Transverse colon (tissue), 4 donors: ENCODE measurements around the gene SFRP2. TPM values are rescaled to one million over a fixed set of nuclear protein-coding genes. Genes with fewer than 3 reads are reported as not detected.

Source experiments
- DNase-seq: peaks from one replicate; pipeline ENCODE4 v3.0.0-alpha.2; 2019
- H3K27ac ChIP-seq, 4 donors: fragments of 200-600 bp; sonication (generic); 2 replicates each; pipeline ENCODE4 v1.5.1; 2016 to 2018; ENCODE audit warnings: inconsistent platforms in 4 of 4
- H3K27me3 ChIP-seq: fragments of 200-600 bp; sonication (generic); 2 replicates; pipeline ENCODE4 v1.5.1; 2017; ENCODE audit warnings: inconsistent platforms
- H3K36me3 ChIP-seq, 4 donors: fragments of 200-600 bp; sonication (generic); 2 replicates each; pipeline ENCODE4 v1.5.1; 2017 to 2019; ENCODE audit warnings: inconsistent platforms in 4 of 4
- H3K4me1 ChIP-seq, 4 donors: fragments of 200-600 bp; sonication (generic); 2 replicates each; pipeline ENCODE4 v1.5.1; 2017 to 2020; ENCODE audit warnings: inconsistent platforms in 4 of 4
- H3K4me3 ChIP-seq, 4 donors: fragments of 200-600 bp; sonication (generic); 1 replicate in 1 of 4; 2 replicates in 3 of 4; pipeline versions ENCODE4 v1.5.1 to v1.6.1; 2017 to 2019; ENCODE audit warnings: inconsistent platforms in 4 of 4
- H3K9me3 ChIP-seq, 2 donors: fragments of 200-600 bp; sonication (generic); 2 replicates each; pipeline ENCODE4 v1.5.1; 2017 to 2019; ENCODE audit warnings: inconsistent platforms in 2 of 2
- EP300 ChIP-seq: sonication (generic); formaldehyde crosslinking; IDR thresholded peaks from one replicate; pipeline ENCODE4 v1.6.1; 2017; ENCODE audit warnings: antibody characterized with exemption, low read depth
- POLR2A ChIP-seq: fragments of 450-650 bp; IDR thresholded peaks from one replicate; pipeline ENCODE4 v1.6.1; 2016; ENCODE audit warnings: antibody characterized with exemption, mild to moderate bottlenecking, moderate library complexity
- POLR2AphosphoS5 ChIP-seq, 3 donors: sonication (generic); formaldehyde crosslinking; IDR thresholded peaks; one replicate each; pipeline ENCODE4 v1.6.1; 2016; ENCODE audit warnings: antibody characterized with exemption in 3 of 3
- WGBS, 2 donors: methylation state at CpG; one replicate each; pipeline ENCODE4 v1.1.5; 2018; ENCODE audit warnings: low coverage in 1 of 2; 5-methylcytosine and 5-hydroxymethylcytosine counted together
- in situ Hi-C, 4 donors: fragments of 200-750 bp; cut with MboI; loops; one replicate each; pipeline versions ENCODE4 v1.15.0 to v1.15.1; 2017; ENCODE audit warnings: low sequenced_read_pairs in 3 of 4, low pct_ligation_motif_present in 1 of 4, low pct_unique_long_range_greater_than_20kb in 1 of 4
- intact Hi-C: fragments of 100-400 bp; cut with DNase I; formaldehyde crosslinking; loops from one replicate; pipeline ENCODE4 v1.15.1; 2023; ENCODE audit warnings: low total_unique reads
- total RNA-seq, 4 donors: library from RNA; depleted of rRNA; stranded (reverse); fragments of >200 nt; gene quantifications; one replicate each; pipeline ENCODE4 v1.1.0, GENCODE V29; 2016
- TF ChIP-seq, protein P1 (sequence below), 5 experiments: fragments of 200-600 bp in 3 of 5; fragments of 450-650 bp in 2 of 5; sonication (generic) in 3 of 5; IDR thresholded peaks; 1 replicate in 2 of 5; 2 replicates in 3 of 5; pipeline ENCODE4 v1.5.1; 2016 to 2017; ENCODE audit warnings: antibody characterized with exemption in 5 of 5, inconsistent platforms in 3 of 5, mild to moderate bottlenecking in 2 of 5, moderate library complexity in 1 of 5

The SFRP2 gene
- total RNA-seq, 4 donors from 2014 or later = 6.4 to 61.7 (median 15.6) TPM

DNA sequence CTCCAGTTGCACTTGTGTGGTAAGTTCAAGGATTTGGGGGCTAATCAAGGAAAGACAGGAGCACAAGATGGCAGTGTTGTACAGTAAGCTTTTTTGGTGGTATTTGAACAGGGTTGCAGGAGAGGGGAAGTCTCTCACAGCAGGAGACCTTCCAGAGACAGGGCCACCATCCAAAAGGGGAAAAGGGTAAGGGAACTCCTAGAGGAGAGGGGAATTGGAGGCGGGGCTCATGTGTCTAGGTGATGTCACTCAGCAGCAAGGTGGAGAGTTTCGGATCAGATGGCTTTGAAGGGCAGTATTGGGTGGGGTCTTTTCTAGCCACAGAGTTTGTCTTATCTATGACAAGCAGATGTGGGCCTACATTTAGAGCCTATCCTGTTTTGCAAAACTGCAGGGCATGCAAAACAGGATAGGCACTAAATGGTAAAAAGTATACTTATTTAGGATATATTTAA is 15.6 kb downstream of the SFRP2 start:
- DNase-seq = no peak
- Histone ChIP-seq H3K27me3 (peaks cover 1% of the 10 kb centered on the region), H3K4me1 (no peaks in the 10 kb centered on the region), H3K36me3 (no peaks in the 10 kb centered on the region), H3K27ac (no peak overlapping the region), H3K4me3 (no peak overlapping the region), H3K9me3 (no peaks in the 10 kb centered on the region)
- in situ Hi-C loops = no loop called here
- 80 to 90% methylated on average over 2 of the region's 2 CpGs for WGBS, 2 donors
- TF ChIP-seq EP300 (no peak), POLR2A (no peak), POLR2AphosphoS5 (IDR thresholded peaks at IDR 0.05) (no peak)
- TF ChIP-seq, protein P1, sequence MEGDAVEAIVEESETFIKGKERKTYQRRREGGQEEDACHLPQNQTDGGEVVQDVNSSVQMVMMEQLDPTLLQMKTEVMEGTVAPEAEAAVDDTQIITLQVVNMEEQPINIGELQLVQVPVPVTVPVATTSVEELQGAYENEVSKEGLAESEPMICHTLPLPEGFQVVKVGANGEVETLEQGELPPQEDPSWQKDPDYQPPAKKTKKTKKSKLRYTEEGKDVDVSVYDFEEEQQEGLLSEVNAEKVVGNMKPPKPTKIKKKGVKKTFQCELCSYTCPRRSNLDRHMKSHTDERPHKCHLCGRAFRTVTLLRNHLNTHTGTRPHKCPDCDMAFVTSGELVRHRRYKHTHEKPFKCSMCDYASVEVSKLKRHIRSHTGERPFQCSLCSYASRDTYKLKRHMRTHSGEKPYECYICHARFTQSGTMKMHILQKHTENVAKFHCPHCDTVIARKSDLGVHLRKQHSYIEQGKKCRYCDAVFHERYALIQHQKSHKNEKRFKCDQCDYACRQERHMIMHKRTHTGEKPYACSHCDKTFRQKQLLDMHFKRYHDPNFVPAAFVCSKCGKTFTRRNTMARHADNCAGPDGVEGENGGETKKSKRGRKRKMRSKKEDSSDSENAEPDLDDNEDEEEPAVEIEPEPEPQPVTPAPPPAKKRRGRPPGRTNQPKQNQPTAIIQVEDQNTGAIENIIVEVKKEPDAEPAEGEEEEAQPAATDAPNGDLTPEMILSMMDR (IDR thresholded peaks at IDR 0.05) = no peak
- intact Hi-C loops = no loop called here

DNA sequence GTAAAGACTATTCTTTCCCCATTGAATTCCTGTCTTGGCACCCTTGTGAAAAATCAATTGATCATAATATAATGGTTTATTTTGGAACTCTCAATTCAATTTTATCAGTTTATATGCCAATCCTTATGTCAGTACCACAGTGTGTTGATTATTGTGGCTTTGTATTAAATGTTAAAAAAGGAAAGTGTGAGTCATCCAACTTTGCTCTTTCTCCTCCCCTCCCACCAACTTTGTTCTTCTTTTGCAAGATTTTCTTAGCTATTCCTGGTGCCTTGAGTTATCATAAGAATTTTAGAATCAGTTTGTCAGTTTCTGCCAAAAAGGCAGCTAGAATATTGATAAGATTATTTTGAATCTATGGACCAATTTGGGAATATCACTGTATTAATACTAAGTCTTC is 17.8 kb downstream of the SFRP2 start:
- H3K27me3 ChIP-seq = no peaks in the 10 kb centered on the region
- in situ Hi-C loops (no loop called here), intact Hi-C loops (no loop called here)
- no peaks in the 10 kb centered on the region for H3K36me3 ChIP-seq
- no peak overlapping the region for H3K27ac ChIP-seq
- no peak for DNase-seq
- no peaks in the 10 kb centered on the region for H3K9me3 ChIP-seq
- no peak for TF ChIP-seq POLR2A
- TF ChIP-seq, protein P1 (IDR thresholded peaks at IDR 0.05) = no peak
- no peak for TF ChIP-seq POLR2AphosphoS5 (IDR thresholded peaks at IDR 0.05)
- no peak for TF ChIP-seq EP300
- no peak overlapping the region for H3K4me3 ChIP-seq
- no peaks in the 10 kb centered on the region for H3K4me1 ChIP-seq

DNA sequence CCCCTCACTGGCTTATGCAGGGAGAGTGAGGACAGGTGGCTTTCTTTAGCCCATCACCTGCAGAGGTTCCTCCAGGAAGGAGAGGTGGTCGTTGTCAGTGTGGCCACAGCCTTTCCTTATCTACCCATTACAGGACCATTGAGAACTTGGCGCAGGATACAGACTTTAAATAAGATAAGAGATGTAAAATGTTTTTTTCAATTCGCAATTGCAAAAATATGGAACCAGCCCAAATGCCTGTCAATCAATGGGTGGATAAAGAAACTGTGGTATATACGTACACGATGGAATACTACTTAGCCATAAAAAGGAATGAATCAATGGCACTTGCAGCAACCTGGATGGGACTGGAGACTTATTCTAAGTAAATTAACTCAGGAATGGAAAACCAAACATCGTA is 22.1 kb downstream of the SFRP2 start:
- H3K4me3 ChIP-seq = no peak overlapping the region
- intact Hi-C loops = no loop called here
- no peaks in the 10 kb centered on the region for H3K36me3 ChIP-seq
- peaks cover 0 to 6% (median 0%) of the 10 kb centered on the region in 4 donors for H3K4me1 ChIP-seq
- in situ Hi-C loops = no loop called here
- TF ChIP-seq, protein P1 (IDR thresholded peaks at IDR 0.05) = no peak
- TF ChIP-seq POLR2AphosphoS5 (IDR thresholded peaks at IDR 0.05) (no peak), POLR2A (no peak), EP300 (no peak)
- H3K27me3 ChIP-seq = peaks cover 3% of the 10 kb centered on the region
- no peak for DNase-seq
- H3K9me3 ChIP-seq = no peaks in the 10 kb centered on the region
- WGBS, 2 donors = 82 to 85% methylated on average over 6 of the region's 6 CpGs
- H3K27ac ChIP-seq = no peak overlapping the region

DNA sequence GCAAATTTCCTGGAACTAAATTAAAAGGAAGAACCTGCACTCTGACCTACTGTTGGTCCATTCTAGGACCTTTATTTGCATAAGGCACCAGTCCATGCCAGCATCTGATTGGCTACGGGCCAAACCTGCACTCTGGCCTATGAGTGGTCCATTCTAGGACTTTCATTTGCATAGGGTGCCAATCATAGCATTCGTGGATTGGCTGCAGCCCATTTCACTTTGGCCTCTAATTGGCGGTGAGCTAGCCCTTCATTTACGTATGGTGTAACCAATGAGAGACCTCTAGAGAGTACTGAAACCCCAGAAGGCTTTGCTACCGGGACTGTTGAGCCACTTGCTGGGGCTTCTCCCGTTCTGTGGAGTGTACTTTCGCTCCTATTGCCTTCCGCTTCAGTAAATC is 23.0 kb downstream of the SFRP2 start:
- H3K9me3 ChIP-seq = no peaks in the 10 kb centered on the region
- TF ChIP-seq EP300 (no peak), POLR2AphosphoS5 (IDR thresholded peaks at IDR 0.05) (no peak), POLR2A (no peak)
- TF ChIP-seq, protein P1 (IDR thresholded peaks at IDR 0.05) = no peak
- H3K27ac ChIP-seq = no peak overlapping the region
- H3K27me3 ChIP-seq = peaks cover 6% of the 10 kb centered on the region
- no peak overlapping the region for H3K4me3 ChIP-seq
- WGBS, 2 donors = 81 to 100% methylated on average over 1 to 8 of the region's 8 CpGs
- peaks cover 0 to 6% (median 0%) of the 10 kb centered on the region in 4 donors for H3K4me1 ChIP-seq
- in situ Hi-C loops = no loop called here
- intact Hi-C loops = no loop called here
- H3K36me3 ChIP-seq = no peaks in the 10 kb centered on the region
- no peak for DNase-seq
